Osteoblast (primary cell): ENCODE data around the gene EPB41. TPM values are rescaled to one million over a fixed set of nuclear protein-coding genes. Genes with fewer than 3 reads are reported as not detected.
"Not testable (repeated sequence)": the region's sequence is repeated elsewhere in the genome, so short reads cannot be mapped to it uniquely, and the experiment has no call there.

Experiments used
- DNase-seq: peaks from one replicate; pipeline ENCODE4 v3.0.0; 2011; ENCODE audit warnings: low spot score, mixed read lengths; ENCODE audit not compliant: insufficient read length; ENCODE audit errors: missing footprints
- H2AFZ ChIP-seq: 2 replicates; pipeline ENCODE4 v1.6.0; 2011; ENCODE audit warnings: mild to moderate bottlenecking, low read length
- H3K27ac ChIP-seq: 2 replicates; pipeline ENCODE4 v1.5.1; 2011; ENCODE audit warnings: mild to moderate bottlenecking, low read depth, low read length, moderate library complexity
- H3K27me3 ChIP-seq: 2 replicates; pipeline ENCODE4 v1.6.0; 2012; ENCODE audit warnings: mild to moderate bottlenecking, control low read depth, inconsistent platforms, low read length, moderate library complexity; ENCODE audit not compliant: insufficient read depth
- H3K36me3 ChIP-seq: 2 replicates; pipeline ENCODE4 v1.5.1; 2011; ENCODE audit warnings: mild to moderate bottlenecking, low read length, control low read depth, moderate library complexity; ENCODE audit not compliant: insufficient read depth
- H3K4me1 ChIP-seq: 2 replicates; pipeline ENCODE4 v1.5.1; 2011; ENCODE audit warnings: mild to moderate bottlenecking, low read length, control low read depth, moderate library complexity; ENCODE audit not compliant: insufficient read depth
- H3K4me2 ChIP-seq: 2 replicates; pipeline ENCODE4 v1.6.0; 2011; ENCODE audit warnings: mild to moderate bottlenecking, low read length; ENCODE audit not compliant: insufficient read depth
- H3K4me3 ChIP-seq: fragments of 200-600 bp; sonication (generic); 3 replicates; pipeline ENCODE4 v1.5.1; 2012; ENCODE audit warnings: mild to moderate bottlenecking, low read length, inconsistent platforms; ENCODE audit not compliant: insufficient read depth
- H3K79me2 ChIP-seq: 2 replicates; pipeline ENCODE4 v1.6.0; 2012; ENCODE audit warnings: mild to moderate bottlenecking, low read length, control low read depth, inconsistent platforms; ENCODE audit not compliant: insufficient read depth
- H3K9me3 ChIP-seq: 2 replicates; pipeline ENCODE4 v1.5.1; 2011; ENCODE audit warnings: low read depth, low read length, control low read depth
- H4K20me1 ChIP-seq: 2 replicates; pipeline ENCODE4 v1.6.0; 2012; ENCODE audit warnings: mild to moderate bottlenecking, low read length, control low read depth; ENCODE audit not compliant: insufficient read depth
- CTCF ChIP-seq: IDR thresholded peaks from 2 replicates; pipeline ENCODE4 v1.5.1; 2011; ENCODE audit warnings: mild to moderate bottlenecking, low read depth, low read length, moderate library complexity; ENCODE audit errors: extremely low read depth
- total RNA-seq: library from RNA; depleted of rRNA; stranded (reverse); fragments of >200 nt; gene quantifications from 2 replicates; pipeline ENCODE4 v1.2.3, GENCODE V29; 2012

The EPB41 gene
- total RNA-seq, 1 donor: 20.6 TPM

GRCh38 chr1:28954126-28954726, 39.9 kb downstream of the EPB41 start:
- Histone ChIP-seq H3K27me3 (no peaks in the 10 kb centered on the region), H3K4me2 (no peak overlapping the region), H4K20me1 (no peaks in the 10 kb centered on the region), H2AFZ (no peak overlapping the region), H3K9me3 (no peaks in the 10 kb centered on the region), H3K36me3 (no peaks in the 10 kb centered on the region), H3K79me2 (no peaks in the 10 kb centered on the region), H3K4me3 (no peak overlapping the region), H3K4me1 (no peaks in the 10 kb centered on the region), H3K27ac (no peak overlapping the region)
- TF ChIP-seq CTCF: no peak
- DNase-seq: no peak

GRCh38 chr1:28956038-28956464, 41.7 kb downstream of the EPB41 start:
- Histone ChIP-seq H3K4me2 (no peak overlapping the region), H3K79me2 (no peaks in the 10 kb centered on the region), H3K36me3 (no peaks in the 10 kb centered on the region), H3K27ac (no peak overlapping the region), H3K27me3 (no peaks in the 10 kb centered on the region), H2AFZ (no peak overlapping the region), H4K20me1 (no peaks in the 10 kb centered on the region), H3K4me3 (no peak overlapping the region), H3K9me3 (no peaks in the 10 kb centered on the region), H3K4me1 (no peaks in the 10 kb centered on the region)
- peak; percentile 52 for DNase-seq
- TF ChIP-seq CTCF: no peak

- not testable (repeated sequence) for H4K20me1 ChIP-seq, H2AFZ ChIP-seq, H3K4me2 ChIP-seq, H3K36me3 ChIP-seq, H3K27ac ChIP-seq, DNase-seq, H3K27me3 ChIP-seq, H3K4me3 ChIP-seq, H3K79me2 ChIP-seq, H3K9me3 ChIP-seq, H3K4me1 ChIP-seq
These were observed 47.9 kb downstream of the EPB41 start for GRCh38 chr1:28962114-28962831.

GRCh38 chr1:28965271-28965870, 51.0 kb downstream of the EPB41 start:
- DNase-seq: no peak
- no peak overlapping the region for H3K4me3 ChIP-seq
- H3K27ac ChIP-seq: no peak overlapping the region
- TF ChIP-seq CTCF: no peak
- no peaks in the 10 kb centered on the region for H4K20me1 ChIP-seq
- no peaks in the 10 kb centered on the region for H3K36me3 ChIP-seq
- no peaks in the 10 kb centered on the region for H3K4me1 ChIP-seq
- H2AFZ ChIP-seq: no peak overlapping the region
- no peaks in the 10 kb centered on the region for H3K27me3 ChIP-seq
- H3K79me2 ChIP-seq: no peaks in the 10 kb centered on the region
- no peaks in the 10 kb centered on the region for H3K9me3 ChIP-seq
- H3K4me2 ChIP-seq: no peak overlapping the region
